HEK293 (cell line): ENCODE data around the gene APOH.

Experiments used
- CTCF ChIA-PET: fragments of 350-600 bp; formaldehyde crosslinking; extraction: SDS; loops from one replicate; lab custom pipeline; 2021; ENCODE audit warnings: antibody characterized with exemption; lab: Yijun Ruan, JAX
- POLR2A ChIA-PET: fragments of 300-600 bp; formaldehyde crosslinking; extraction: SDS; loops from one replicate; lab custom pipeline; 2020; ENCODE audit warnings: antibody characterized with exemption, inconsistent platforms; lab: Yijun Ruan, JAX
- H3K27ac ChIP-seq: fragments of 200-500 bp; sonication (Bioruptor generic); 2 replicates; pipeline ENCODE4 v1.5.1; 2014; ENCODE audit warnings: low read depth, low read length, control low read depth, inconsistent platforms; ENCODE audit errors: extremely low read depth
- H3K36me3 ChIP-seq, 2 experiments: fragments of 200-500 bp in 1 of 2; sonication (Bioruptor generic) in 1 of 2; 1 replicate in 1 of 2; 2 replicates in 1 of 2; pipeline ENCODE4 v1.5.1; 2014 to 2017; ENCODE audit warnings: inconsistent platforms in 2 of 2, low read length in 2 of 2; ENCODE audit not compliant: control insufficient read depth in 2 of 2, insufficient read depth in 1 of 2
- H3K4me1 ChIP-seq: fragments of 200-500 bp; sonication (Bioruptor generic); 2 replicates; pipeline ENCODE4 v1.5.1; 2014; ENCODE audit warnings: mild to moderate bottlenecking, low read length, inconsistent platforms; ENCODE audit not compliant: control insufficient read depth, insufficient read depth
- H3K4me3 ChIP-seq: 2 replicates; pipeline ENCODE4 v1.5.1; 2011; ENCODE audit warnings: low read depth, mild to moderate bottlenecking, control low read depth, low read length, moderate library complexity
- H3K9me3 ChIP-seq: fragments of 200-500 bp; sonication (Bioruptor generic); 2 replicates; pipeline ENCODE4 v1.5.1; 2014; ENCODE audit warnings: low read depth, low read length, inconsistent platforms; ENCODE audit not compliant: control insufficient read depth, insufficient read depth
- EGR2 ChIP-seq: fragments of 450-650 bp; formaldehyde crosslinking; IDR thresholded peaks from 2 replicates; pipeline ENCODE4 v1.5.1; 2016; ENCODE audit warnings: low read depth, missing biosample characterization, missing genetic modification characterization
- KLF1 ChIP-seq: fragments of 450-650 bp; formaldehyde crosslinking; IDR thresholded peaks from 2 replicates; pipeline ENCODE4 v1.5.1; 2016; ENCODE audit warnings: missing biosample characterization, missing genetic modification characterization
- PRDM1 ChIP-seq: fragments of 450-650 bp; formaldehyde crosslinking; IDR thresholded peaks from 2 replicates; pipeline ENCODE4; 2016; ENCODE audit warnings: missing biosample characterization, missing genetic modification characterization
- PRDM10 ChIP-seq: fragments of 450-650 bp; formaldehyde crosslinking; IDR thresholded peaks from 2 replicates; pipeline ENCODE4 v1.5.1; 2016; ENCODE audit warnings: missing biosample characterization, missing genetic modification characterization
- TCF7L2 ChIP-seq: IDR thresholded peaks from 2 replicates; pipeline ENCODE4 v1.6.1; 2011; ENCODE audit warnings: low read depth, mild to moderate bottlenecking, inconsistent platforms, low read length, moderate library complexity, borderline replicate concordance
- WT1 ChIP-seq: fragments of 450-650 bp; formaldehyde crosslinking; IDR thresholded peaks from 2 replicates; pipeline ENCODE4 v1.5.1; 2016; ENCODE audit warnings: missing biosample characterization, missing genetic modification characterization
- ZFP3 ChIP-seq: fragments of 450-650 bp; formaldehyde crosslinking; IDR thresholded peaks from 2 replicates; pipeline ENCODE4 v1.5.1; 2016; ENCODE audit warnings: low read depth, missing biosample characterization, missing genetic modification characterization
- ZFP69B ChIP-seq: fragments of 450-650 bp; formaldehyde crosslinking; IDR thresholded peaks from 2 replicates; pipeline ENCODE4 v1.5.1; 2016; ENCODE audit warnings: missing biosample characterization, missing genetic modification characterization
- ZNF10 ChIP-seq: fragments of 450-650 bp; formaldehyde crosslinking; IDR thresholded peaks from 2 replicates; pipeline ENCODE4 v1.5.1; 2017; ENCODE audit warnings: missing biosample characterization, missing genetic modification characterization
- ZNF23 ChIP-seq: fragments of 450-650 bp; formaldehyde crosslinking; IDR thresholded peaks from 2 replicates; pipeline ENCODE4 v1.5.1; 2016; ENCODE audit warnings: missing biosample characterization, missing genetic modification characterization, borderline replicate concordance
- ZNF239 ChIP-seq: fragments of 450-650 bp; formaldehyde crosslinking; IDR thresholded peaks from 2 replicates; pipeline ENCODE4 v1.5.1; 2016; ENCODE audit warnings: missing biosample characterization, missing genetic modification characterization
- ZNF324 ChIP-seq: fragments of 450-650 bp; formaldehyde crosslinking; IDR thresholded peaks from 2 replicates; pipeline ENCODE4 v1.5.1; 2016; ENCODE audit warnings: missing biosample characterization, missing genetic modification characterization
- ZNF416 ChIP-seq: fragments of 450-650 bp; formaldehyde crosslinking; IDR thresholded peaks from 2 replicates; pipeline ENCODE4 v1.5.1; 2016; ENCODE audit warnings: missing biosample characterization, missing genetic modification characterization
- ZNF521 ChIP-seq: fragments of 450-650 bp; formaldehyde crosslinking; IDR thresholded peaks from 2 replicates; pipeline ENCODE4 v1.5.1; 2017; ENCODE audit warnings: missing biosample characterization, mild to moderate bottlenecking, missing genetic modification characterization
- ZNF561 ChIP-seq: fragments of 450-650 bp; IDR thresholded peaks from 2 replicates; pipeline ENCODE4 v1.5.1; 2018; ENCODE audit warnings: missing biosample characterization, missing genetic modification characterization, borderline replicate concordance
- ZNF571 ChIP-seq: fragments of 450-650 bp; formaldehyde crosslinking; IDR thresholded peaks from 2 replicates; pipeline ENCODE4 v1.5.0; 2017; ENCODE audit warnings: missing biosample characterization, missing genetic modification characterization
- ZNF600 ChIP-seq: fragments of 450-650 bp; formaldehyde crosslinking; IDR thresholded peaks from 2 replicates; pipeline ENCODE4 v1.5.1; 2016; ENCODE audit warnings: missing biosample characterization, missing genetic modification characterization
- ZNF629 ChIP-seq: fragments of 450-650 bp; formaldehyde crosslinking; IDR thresholded peaks from 2 replicates; pipeline ENCODE4 v1.5.1; 2017; ENCODE audit warnings: missing biosample characterization, missing genetic modification characterization
- ZNF660 ChIP-seq: fragments of 450-650 bp; IDR thresholded peaks from 2 replicates; pipeline ENCODE4 v1.5.1; 2018; ENCODE audit warnings: missing biosample characterization, mild to moderate bottlenecking, missing genetic modification characterization
- ZNF843 ChIP-seq: fragments of 450-650 bp; formaldehyde crosslinking; IDR thresholded peaks from 2 replicates; pipeline ENCODE4 v1.5.1; 2016; ENCODE audit warnings: missing biosample characterization, missing genetic modification characterization
- TF ChIP-seq, protein P1 (sequence below): fragments of 450-650 bp; formaldehyde crosslinking; IDR thresholded peaks from 2 replicates; pipeline ENCODE4 v1.5.1; 2016; ENCODE audit warnings: missing biosample characterization, missing genetic modification characterization
- TF ChIP-seq, protein P2 (sequence below): fragments of 450-650 bp; formaldehyde crosslinking; IDR thresholded peaks from 2 replicates; pipeline ENCODE4 v1.5.1; 2016; ENCODE audit warnings: missing biosample characterization, missing genetic modification characterization
- TF ChIP-seq, protein P3 (sequence below): fragments of 450-650 bp; formaldehyde crosslinking; IDR thresholded peaks from 2 replicates; pipeline ENCODE4 v1.5.1; 2016; ENCODE audit warnings: missing biosample characterization, missing genetic modification characterization
- TF ChIP-seq, protein P4 (sequence below): fragments of 450-650 bp; IDR thresholded peaks from 2 replicates; pipeline ENCODE4 v1.5.1; 2018; ENCODE audit warnings: missing biosample characterization, missing genetic modification characterization

The APOH gene

DNA sequence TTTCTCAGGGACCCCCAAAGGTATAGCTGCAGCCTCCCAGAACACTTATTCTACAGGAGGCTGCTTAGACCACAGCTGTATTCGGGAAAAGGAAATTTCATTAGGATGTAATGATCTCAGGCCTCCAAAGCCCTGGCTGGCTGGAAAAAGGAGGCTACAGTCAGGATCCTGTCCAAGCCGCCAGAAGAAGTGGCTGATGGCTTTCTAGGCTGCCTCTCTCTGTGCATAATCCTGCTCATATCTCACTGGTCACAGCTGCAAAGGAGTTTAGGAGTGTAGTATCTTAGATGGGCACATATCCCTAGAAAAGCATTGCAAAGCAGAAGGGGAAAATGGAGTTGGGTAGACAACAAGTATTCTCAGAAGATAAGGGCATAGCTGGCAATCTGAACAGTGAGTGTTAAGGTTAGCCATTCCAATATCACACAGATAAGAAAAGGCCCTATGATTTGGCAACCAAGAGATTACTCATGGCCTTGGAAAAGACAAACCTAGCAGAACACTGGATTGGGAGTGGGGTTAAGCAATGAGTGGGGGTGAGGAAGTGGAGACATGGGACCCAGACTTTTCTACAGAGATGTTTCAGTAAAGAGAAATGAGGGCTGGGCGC, 47.2 kb upstream of the APOH start:
- POLR2A ChIA-PET = interaction anchor here (1.5 kb wide), 1 partner anchor 26 kb away, joined by 3 read pairs; the partner anchor contains the start of gene PRKCA
- no peak overlapping the region for H3K4me3 ChIP-seq
- CTCF ChIA-PET = interaction anchor here (0.6 to 1.2 kb wide), 2 partner anchors 20 to 291 kb away, joined by 4 read pairs; no protein-coding TSS in a partner anchor

DNA sequence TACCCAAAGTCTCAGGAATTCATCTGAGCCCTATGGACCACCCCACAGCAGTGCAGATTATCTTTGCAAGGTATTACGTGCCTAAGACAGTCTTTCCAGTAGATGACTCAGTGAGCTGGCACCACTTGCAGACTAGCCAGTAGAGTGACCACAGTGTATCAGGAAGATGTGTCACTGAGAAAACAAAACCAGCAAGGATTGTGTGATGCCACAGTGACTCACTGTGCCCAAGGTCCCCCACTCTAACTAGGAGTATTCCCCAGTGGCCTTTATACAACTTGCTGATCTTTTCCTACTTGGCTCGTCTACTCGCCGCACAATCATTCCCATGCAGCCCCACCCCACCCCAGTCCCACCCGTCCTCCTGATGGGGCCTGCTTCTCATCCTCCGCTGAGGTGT, 46.4 kb upstream of the APOH start:
- Histone ChIP-seq H3K36me3 (no peaks in the 10 kb centered on the region), H3K4me3 (no peak overlapping the region), H3K4me1 (peaks cover 7% of the 10 kb centered on the region; the same call in 1 of the 2 replicates), H3K9me3 (no peaks in the 10 kb centered on the region), H3K27ac (no peak overlapping the region)
- ChIA-PET CTCF (interaction anchor here (0.6 kb wide), 1 partner anchor 20 kb away, joined by 4 read pairs; no protein-coding TSS in a partner anchor), POLR2A (interaction anchor here (1.5 kb wide), 1 partner anchor 27 kb away, joined by 3 read pairs; the partner anchor contains the start of gene PRKCA)
- TF ChIP-seq PRDM10 (peak; percentile 31; the same call in 1 of the 2 replicates), ZNF416 (tag by site-specific recombination) (no peak), ZNF629 (tag by site-specific recombination) (peak; percentile 85), WT1 (tag by site-specific recombination) (peak; percentile 25; the same call in 1 of the 2 replicates), ZNF324 (tag by site-specific recombination) (no peak), KLF1 (tag by site-specific recombination) (peak; percentile 56), ZNF660 (tag by site-specific recombination) (no peak), ZFP3 (no peak), EGR2 (tag by site-specific recombination) (no peak), ZFP69B (tag by site-specific recombination) (no peak), ZNF843 (tag by site-specific recombination) (0 out of 2 replicates have a peak, but pooled peaks have one; percentile 14), ZNF23 (tag by site-specific recombination) (no peak), ZNF239 (tag by site-specific recombination) (no peak), ZNF521 (tag by site-specific recombination) (no peak), ZNF561 (no peak)
- TF ChIP-seq, protein P1, sequence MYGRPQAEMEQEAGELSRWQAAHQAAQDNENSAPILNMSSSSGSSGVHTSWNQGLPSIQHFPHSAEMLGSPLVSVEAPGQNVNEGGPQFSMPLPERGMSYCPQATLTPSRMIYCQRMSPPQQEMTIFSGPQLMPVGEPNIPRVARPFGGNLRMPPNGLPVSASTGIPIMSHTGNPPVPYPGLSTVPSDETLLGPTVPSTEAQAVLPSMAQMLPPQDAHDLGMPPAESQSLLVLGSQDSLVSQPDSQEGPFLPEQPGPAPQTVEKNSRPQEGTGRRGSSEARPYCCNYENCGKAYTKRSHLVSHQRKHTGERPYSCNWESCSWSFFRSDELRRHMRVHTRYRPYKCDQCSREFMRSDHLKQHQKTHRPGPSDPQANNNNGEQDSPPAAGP = 0 out of 2 replicates have a peak, but pooled peaks have one; percentile 53
- TF ChIP-seq, protein P2, sequence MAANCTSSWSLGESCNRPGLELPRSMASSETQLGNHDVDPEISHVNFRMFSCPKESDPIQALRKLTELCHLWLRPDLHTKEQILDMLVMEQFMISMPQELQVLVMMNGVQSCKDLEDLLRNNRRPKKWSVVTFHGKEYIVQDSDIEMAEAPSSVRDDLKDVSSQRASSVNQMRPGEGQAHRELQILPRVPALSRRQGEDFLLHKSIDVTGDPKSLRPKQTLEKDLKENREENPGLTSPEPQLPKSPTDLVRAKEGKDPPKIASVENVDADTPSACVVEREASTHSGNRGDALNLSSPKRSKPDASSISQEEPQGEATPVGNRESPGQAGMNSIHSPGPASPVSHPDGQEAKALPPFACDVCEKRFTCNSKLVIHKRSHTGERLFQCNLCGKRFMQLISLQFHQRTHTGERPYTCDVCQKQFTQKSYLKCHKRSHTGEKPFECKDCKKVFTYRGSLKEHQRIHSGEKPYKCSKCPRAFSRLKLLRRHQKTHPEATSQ = no peak

More for the DNA sequence above, 47.2 kb upstream of the APOH start:
- no peak for TF ChIP-seq ZNF600 (tag by site-specific recombination)
- TF ChIP-seq ZNF571 = no peak
- TF ChIP-seq, protein P3, sequence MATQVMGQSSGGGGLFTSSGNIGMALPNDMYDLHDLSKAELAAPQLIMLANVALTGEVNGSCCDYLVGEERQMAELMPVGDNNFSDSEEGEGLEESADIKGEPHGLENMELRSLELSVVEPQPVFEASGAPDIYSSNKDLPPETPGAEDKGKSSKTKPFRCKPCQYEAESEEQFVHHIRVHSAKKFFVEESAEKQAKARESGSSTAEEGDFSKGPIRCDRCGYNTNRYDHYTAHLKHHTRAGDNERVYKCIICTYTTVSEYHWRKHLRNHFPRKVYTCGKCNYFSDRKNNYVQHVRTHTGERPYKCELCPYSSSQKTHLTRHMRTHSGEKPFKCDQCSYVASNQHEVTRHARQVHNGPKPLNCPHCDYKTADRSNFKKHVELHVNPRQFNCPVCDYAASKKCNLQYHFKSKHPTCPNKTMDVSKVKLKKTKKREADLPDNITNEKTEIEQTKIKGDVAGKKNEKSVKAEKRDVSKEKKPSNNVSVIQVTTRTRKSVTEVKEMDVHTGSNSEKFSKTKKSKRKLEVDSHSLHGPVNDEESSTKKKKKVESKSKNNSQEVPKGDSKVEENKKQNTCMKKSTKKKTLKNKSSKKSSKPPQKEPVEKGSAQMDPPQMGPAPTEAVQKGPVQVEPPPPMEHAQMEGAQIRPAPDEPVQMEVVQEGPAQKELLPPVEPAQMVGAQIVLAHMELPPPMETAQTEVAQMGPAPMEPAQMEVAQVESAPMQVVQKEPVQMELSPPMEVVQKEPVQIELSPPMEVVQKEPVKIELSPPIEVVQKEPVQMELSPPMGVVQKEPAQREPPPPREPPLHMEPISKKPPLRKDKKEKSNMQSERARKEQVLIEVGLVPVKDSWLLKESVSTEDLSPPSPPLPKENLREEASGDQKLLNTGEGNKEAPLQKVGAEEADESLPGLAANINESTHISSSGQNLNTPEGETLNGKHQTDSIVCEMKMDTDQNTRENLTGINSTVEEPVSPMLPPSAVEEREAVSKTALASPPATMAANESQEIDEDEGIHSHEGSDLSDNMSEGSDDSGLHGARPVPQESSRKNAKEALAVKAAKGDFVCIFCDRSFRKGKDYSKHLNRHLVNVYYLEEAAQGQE (tag by site-specific recombination) = no peak
- TF ChIP-seq PRDM1 (tag by site-specific recombination) = no peak
- TF ChIP-seq, protein P4, sequence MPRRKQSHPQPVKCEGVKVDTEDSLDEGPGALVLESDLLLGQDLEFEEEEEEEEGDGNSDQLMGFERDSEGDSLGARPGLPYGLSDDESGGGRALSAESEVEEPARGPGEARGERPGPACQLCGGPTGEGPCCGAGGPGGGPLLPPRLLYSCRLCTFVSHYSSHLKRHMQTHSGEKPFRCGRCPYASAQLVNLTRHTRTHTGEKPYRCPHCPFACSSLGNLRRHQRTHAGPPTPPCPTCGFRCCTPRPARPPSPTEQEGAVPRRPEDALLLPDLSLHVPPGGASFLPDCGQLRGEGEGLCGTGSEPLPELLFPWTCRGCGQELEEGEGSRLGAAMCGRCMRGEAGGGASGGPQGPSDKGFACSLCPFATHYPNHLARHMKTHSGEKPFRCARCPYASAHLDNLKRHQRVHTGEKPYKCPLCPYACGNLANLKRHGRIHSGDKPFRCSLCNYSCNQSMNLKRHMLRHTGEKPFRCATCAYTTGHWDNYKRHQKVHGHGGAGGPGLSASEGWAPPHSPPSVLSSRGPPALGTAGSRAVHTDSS = no peak
- TF ChIP-seq TCF7L2 = no peak
- no peak for TF ChIP-seq ZNF10
- TF ChIP-seq, all 188 proteins: peak for 0
- H3K36me3 ChIP-seq = no peaks in the 10 kb centered on the region
- H3K9me3 ChIP-seq = no peaks in the 10 kb centered on the region
- H3K4me1 ChIP-seq = peaks cover 7% of the 10 kb centered on the region; the same call in 1 of the 2 replicates
- H3K27ac ChIP-seq = no peak overlapping the region
